ENCODE results near the gene GABRB1. TPM values are rescaled to one million over a fixed set of nuclear protein-coding genes. Genes with fewer than 3 reads are reported as not detected.

GABRB1 gene
- total RNA-seq, 2 donors from 2014 or later: not detected

DNA sequence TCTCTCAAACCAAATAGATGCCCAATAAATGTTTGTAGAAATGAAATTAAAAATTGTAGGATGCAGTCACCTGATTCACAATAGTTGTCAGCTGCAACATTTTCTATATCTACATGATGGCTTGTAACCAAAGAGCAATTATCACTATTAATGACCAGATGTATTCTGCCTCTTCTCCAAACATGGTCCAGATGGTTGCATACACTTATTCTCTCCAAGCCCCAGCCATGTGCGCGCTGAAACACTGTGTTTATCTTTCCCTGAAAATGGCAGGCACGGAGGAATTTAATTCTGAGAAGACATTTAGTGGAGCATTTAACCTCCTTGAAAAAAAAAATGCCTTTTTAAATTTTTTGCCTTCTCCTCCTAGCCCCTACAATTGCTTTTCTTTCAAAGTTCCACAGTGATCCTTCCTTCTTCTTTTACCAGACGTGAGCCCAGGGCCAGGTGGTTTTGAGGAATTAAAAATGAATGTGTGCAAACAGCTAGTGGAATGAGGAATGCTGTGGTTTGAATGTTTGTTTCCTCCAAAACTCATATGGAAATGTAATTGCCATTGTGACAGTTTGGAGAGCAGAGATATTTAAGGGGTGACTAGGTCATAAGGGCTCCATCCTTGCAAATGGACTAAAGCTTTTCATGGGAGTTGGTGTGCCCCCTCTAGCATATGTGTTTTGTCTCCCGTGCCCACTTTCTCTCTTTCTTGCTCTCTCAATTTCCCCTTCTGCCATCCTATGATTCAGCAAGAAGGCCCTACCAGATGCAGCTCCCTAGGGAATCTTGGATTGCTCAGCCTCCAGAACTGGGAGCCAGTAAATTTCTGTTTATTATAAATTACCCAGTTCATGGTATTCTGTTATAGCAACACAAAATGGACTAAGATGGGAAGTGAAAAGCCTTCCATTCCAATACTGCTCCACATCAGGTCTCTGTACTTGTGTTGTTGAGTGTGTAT, 136.0 kb downstream of the GABRB1 start:
- no peak for ATAC-seq
- Mint-ChIP-seq H3K27ac (no peak overlapping the region), H3K9me3 (peaks cover 4% of the 10 kb centered on the region), H3K4me3 (no peak overlapping the region), H3K36me3 (no peaks in the 10 kb centered on the region), H3K27me3 (peaks cover 2 to 7% of the 10 kb centered on the region in 2 donors), H3K4me1 (ENCODE audit: low read depth in 2 of 2) (no peaks in the 10 kb centered on the region)
- DNase-seq (ENCODE audit: low spot score): no peak

DNA sequence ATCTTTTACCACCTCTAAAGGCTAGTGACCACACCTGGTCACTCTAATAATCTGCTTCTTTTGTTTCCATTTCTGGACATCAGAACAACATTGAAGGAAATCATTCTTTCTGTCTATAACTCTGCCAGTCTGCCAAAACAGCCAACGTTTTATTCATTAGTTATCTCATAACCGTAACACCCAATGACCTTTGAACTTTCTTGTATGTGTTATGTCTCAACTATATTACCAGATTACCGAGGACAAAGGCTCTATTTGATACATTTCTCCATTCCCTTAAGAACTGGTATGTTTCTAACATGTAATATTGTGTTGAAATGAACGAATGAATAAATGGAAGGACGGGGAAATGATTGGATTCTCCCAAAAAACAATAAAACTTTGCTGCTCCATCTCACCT, 152.7 kb downstream of the GABRB1 start:
- Mint-ChIP-seq H3K4me3 (no peak overlapping the region), H3K9me3 (no peaks in the 10 kb centered on the region), H3K4me1 (ENCODE audit: low read depth in 2 of 2) (no peaks in the 10 kb centered on the region), H3K36me3 (no peaks in the 10 kb centered on the region), H3K27me3 (peaks cover 2 to 20% of the 10 kb centered on the region in 2 donors), H3K27ac (no peak overlapping the region)
- ATAC-seq (no peak), DNase-seq (ENCODE audit: low spot score) (no peak)

DNA sequence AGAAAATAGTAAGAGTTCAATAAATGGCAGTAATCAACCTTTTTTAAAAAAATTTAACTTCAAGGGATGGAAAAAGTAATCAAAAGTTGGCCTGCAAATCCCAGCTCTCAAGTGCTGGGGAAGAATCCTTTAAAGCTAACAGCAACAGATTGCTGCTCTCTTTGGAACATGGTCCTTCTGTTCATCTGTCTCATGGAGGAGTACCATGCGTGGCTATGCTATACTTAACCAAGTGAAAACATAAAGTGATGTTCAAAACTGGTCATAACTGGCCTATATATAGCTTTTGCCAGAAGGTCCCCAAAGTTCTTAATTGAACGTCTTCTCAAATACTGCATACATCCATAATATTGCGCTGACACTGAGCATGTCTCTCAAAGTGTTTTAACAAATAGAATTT, 154.4 kb downstream of the GABRB1 start:
- H3K27me3 Mint-ChIP-seq: peaks cover 2 to 20% of the 10 kb centered on the region in 2 donors
- no peaks in the 10 kb centered on the region for H3K9me3 Mint-ChIP-seq
- no peak overlapping the region for H3K27ac Mint-ChIP-seq
- no peak overlapping the region for H3K4me3 Mint-ChIP-seq
- ATAC-seq: no peak
- no peak for DNase-seq (ENCODE audit: low spot score)
- no peaks in the 10 kb centered on the region for H3K36me3 Mint-ChIP-seq
- no peaks in the 10 kb centered on the region for H3K4me1 Mint-ChIP-seq (ENCODE audit: low read depth in 2 of 2)

DNA sequence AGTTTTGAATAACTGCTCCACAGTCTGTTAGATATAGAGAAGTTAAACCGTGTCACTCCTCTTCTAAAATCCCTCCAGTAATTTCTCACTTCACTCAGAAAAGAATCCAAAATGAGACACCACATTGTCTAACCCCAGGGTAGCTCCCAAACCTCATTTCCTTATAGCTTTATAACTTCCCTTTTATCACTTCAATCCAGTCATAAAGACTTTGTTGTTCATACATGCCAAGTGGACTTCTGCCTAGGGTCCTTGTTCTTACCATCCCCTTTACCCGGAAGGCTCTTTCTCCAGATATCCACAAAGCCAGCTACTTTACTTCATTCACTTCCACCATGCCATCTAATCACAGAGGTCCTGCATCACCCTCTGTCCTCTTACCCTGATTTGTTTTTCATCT, 156.2 kb downstream of the GABRB1 start:
- DNase-seq (ENCODE audit: low spot score) (no peak), ATAC-seq (no peak)
- no peaks in the 10 kb centered on the region for H3K9me3 Mint-ChIP-seq
- no peak overlapping the region for H3K27ac Mint-ChIP-seq
- no peaks in the 10 kb centered on the region for H3K4me1 Mint-ChIP-seq (ENCODE audit: low read depth in 2 of 2)
- H3K27me3 Mint-ChIP-seq: peaks cover 2 to 20% of the 10 kb centered on the region in 2 donors
- H3K4me3 Mint-ChIP-seq: no peak overlapping the region
- H3K36me3 Mint-ChIP-seq: no peaks in the 10 kb centered on the region

DNA sequence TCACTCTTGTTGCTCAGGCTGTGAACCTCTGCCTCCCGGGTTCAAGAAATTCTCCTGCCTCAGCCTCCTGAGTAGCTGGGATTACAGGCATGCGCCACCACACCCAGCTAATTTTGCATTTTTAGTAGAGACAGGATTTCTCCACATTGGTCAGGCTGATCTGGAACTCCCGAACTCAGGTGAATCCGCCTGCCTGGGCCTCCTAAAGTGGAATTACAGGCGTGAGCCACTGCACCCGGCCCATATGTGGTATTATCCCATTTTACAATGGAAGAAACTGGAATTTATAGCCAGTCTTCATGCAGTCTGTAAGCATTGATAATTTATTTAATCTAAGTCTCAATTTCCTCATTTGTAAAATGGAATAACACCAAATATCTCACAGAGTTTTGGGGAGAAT, 161.8 kb downstream of the GABRB1 start:
- no peak overlapping the region for H3K27ac Mint-ChIP-seq
- H3K36me3 Mint-ChIP-seq: no peaks in the 10 kb centered on the region
- no peak overlapping the region for H3K4me3 Mint-ChIP-seq
- no peaks in the 10 kb centered on the region for H3K9me3 Mint-ChIP-seq
- DNase-seq (ENCODE audit: low spot score): no peak
- peaks cover 0 to 5% of the 10 kb centered on the region in 2 donors for H3K27me3 Mint-ChIP-seq
- no peak for ATAC-seq
- no peaks in the 10 kb centered on the region for H3K4me1 Mint-ChIP-seq (ENCODE audit: low read depth in 2 of 2)

DNA sequence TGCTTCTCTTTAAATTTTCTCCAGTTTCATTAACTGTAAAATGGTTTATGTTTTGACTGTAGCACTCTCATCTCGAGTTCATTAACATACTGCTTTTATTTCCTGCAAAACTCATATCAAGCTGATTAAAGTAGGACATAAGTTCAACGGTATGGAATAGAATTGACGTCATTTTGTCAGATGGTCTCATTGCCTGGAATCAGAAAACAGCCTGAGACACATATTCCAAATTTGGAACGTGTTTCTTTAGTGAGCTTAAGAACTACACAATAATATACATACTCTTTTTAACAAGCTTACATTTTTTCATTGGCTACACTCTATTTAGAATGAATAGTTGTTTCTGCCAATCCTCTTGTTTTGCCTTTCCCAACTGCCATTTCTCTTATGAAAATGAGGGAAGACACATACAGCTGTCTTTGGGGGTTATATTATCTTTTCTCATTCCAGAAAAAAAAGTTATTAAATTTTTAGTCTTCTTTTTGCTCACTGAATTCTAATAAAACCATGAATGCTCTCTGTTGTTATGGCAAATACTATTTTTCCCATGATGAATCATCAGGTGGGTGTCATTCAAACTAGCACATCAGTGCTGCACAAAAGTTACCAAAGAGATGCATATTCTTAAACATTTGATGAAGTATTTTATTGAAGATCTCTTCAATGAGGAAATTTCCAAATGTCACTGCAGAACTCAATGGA, 162.8 kb downstream of the GABRB1 start:
- Mint-ChIP-seq H3K4me1 (ENCODE audit: low read depth in 2 of 2) (no peaks in the 10 kb centered on the region), H3K9me3 (no peaks in the 10 kb centered on the region)

DNA sequence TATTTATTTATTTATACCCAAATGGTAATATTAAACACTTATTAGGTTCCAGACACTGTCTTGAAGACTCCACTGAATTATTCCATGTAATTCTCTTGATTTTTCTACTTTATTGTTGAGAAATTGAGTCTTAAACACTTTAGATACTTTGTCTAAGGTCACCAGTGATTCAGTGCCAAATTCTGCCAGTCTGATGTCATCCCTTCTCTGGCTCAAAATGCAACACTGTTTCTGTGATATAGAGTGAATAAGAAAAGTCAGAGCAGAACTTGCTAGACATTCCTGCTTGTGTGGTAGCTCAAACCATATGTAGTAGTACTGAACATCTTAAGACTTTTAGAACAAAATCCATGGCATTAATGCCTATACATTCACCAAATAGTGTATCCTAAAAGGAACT, 164.3 kb downstream of the GABRB1 start:
- H3K4me3 Mint-ChIP-seq: no peak overlapping the region
- no peaks in the 10 kb centered on the region for H3K4me1 Mint-ChIP-seq (ENCODE audit: low read depth in 2 of 2)
- DNase-seq (ENCODE audit: low spot score) (no peak), ATAC-seq (no peak)
- no peaks in the 10 kb centered on the region for H3K36me3 Mint-ChIP-seq
- H3K27me3 Mint-ChIP-seq: peaks cover 0 to 14% of the 10 kb centered on the region in 2 donors
- H3K27ac Mint-ChIP-seq: no peak overlapping the region
- H3K9me3 Mint-ChIP-seq: no peaks in the 10 kb centered on the region

More for the DNA sequence above, 162.8 kb downstream of the GABRB1 start:
- no peak overlapping the region for H3K27ac Mint-ChIP-seq
- H3K36me3 Mint-ChIP-seq: no peaks in the 10 kb centered on the region
- DNase-seq (ENCODE audit: low spot score) (no peak), ATAC-seq (no peak)
- no peak overlapping the region for H3K4me3 Mint-ChIP-seq
- peaks cover 0 to 14% of the 10 kb centered on the region in 2 donors for H3K27me3 Mint-ChIP-seq

DNA sequence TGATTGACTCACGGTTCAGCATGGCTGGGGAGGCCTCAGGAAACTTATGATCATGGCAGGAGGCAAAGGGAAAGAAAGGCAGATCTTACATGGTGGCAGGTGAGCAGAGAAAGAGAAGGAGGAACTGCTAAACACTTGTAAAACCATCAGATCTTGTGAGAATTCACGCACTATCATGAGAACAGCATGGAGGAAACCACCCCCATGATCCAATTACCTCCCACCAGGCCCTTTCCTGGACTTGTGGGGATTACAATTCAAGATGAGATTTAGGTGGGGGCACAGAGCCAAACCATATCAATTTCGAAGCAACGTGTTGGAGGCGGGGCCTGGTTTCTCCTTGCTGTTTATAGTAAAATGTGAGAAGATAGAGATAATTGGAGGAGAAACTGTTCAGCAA, 167.4 kb downstream of the GABRB1 start:
- ATAC-seq: no peak
- no peaks in the 10 kb centered on the region for H3K4me1 Mint-ChIP-seq (ENCODE audit: low read depth in 2 of 2)

DNA sequence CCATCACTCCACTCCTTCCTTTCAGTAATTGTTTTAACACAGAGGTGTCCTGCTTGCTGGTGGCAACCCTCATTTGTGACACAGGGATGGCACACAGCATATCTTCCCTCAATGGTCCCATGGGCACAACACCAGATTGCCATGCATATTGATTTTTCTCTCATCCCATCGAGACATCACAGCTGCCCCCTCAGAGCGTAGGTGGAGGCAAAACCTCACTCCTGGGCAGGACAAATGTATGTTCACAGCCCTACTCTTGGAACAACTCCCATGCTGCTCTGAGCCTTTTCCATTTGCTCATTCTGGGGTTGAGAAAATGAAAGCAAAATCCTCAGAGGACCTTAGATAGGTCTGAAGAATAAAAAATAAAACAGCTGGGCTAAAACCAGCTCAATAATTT, 172.2 kb downstream of the GABRB1 start:
- Mint-ChIP-seq H3K36me3 (no peaks in the 10 kb centered on the region), H3K27ac (no peak overlapping the region), H3K9me3 (no peaks in the 10 kb centered on the region), H3K4me1 (ENCODE audit: low read depth in 2 of 2) (no peaks in the 10 kb centered on the region), H3K4me3 (no peak overlapping the region), H3K27me3 (peaks cover 0 to 5% of the 10 kb centered on the region in 2 donors)
- DNase-seq (ENCODE audit: low spot score) (no peak), ATAC-seq (no peak)

More for the DNA sequence above, 167.4 kb downstream of the GABRB1 start:
- no peak overlapping the region for H3K27ac Mint-ChIP-seq
- no peak for DNase-seq (ENCODE audit: low spot score)
- H3K9me3 Mint-ChIP-seq: no peaks in the 10 kb centered on the region
- H3K4me3 Mint-ChIP-seq: no peak overlapping the region
- no peaks in the 10 kb centered on the region for H3K36me3 Mint-ChIP-seq
- H3K27me3 Mint-ChIP-seq: peaks cover 0 to 14% of the 10 kb centered on the region in 2 donors

DNA sequence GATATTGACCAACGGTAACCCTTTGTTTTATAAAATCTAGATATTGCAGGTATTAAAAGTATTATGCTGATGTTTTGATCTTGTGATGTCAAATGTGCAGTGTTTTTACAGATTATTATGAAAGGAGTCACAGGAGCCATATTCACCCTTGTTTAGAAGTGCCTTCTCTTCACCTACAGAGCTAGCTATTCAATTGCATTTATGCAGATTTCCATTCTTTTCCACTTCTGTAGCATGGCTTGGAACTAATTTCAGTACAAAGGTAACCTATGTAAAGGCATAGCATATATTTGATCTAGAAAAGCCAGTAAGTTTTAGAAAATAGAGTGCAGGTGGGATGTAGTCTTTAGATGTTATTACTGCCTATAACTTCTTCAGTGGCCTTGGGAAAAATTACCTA, 176.2 kb downstream of the GABRB1 start:
- DNase-seq (ENCODE audit: low spot score) (no peak), ATAC-seq (no peak)
- no peak overlapping the region for H3K27ac Mint-ChIP-seq
- no peaks in the 10 kb centered on the region for H3K4me1 Mint-ChIP-seq (ENCODE audit: low read depth in 2 of 2)
- H3K9me3 Mint-ChIP-seq: no peaks in the 10 kb centered on the region
- no peaks in the 10 kb centered on the region for H3K27me3 Mint-ChIP-seq
- no peak overlapping the region for H3K4me3 Mint-ChIP-seq
- no peaks in the 10 kb centered on the region for H3K36me3 Mint-ChIP-seq

DNA sequence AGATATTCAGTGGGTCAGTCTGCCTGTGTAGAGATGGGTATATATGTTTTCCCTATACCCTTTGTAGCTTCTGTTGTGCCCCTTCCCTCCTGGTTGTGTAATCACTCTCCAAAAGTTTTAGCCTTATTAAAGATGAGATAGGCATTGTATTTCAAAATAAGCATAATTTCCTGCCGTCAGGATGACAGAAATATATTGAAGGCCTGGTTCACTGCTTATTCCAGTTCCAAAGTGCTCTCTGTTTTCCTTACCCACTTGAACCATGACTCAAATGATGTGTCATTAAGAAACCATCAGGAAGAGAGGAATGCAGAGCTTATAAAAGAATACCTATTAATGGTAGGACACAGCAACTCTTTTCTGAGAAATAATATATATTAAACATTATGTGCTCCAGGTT, 178.5 kb downstream of the GABRB1 start:
- no peak overlapping the region for H3K4me3 Mint-ChIP-seq
- no peaks in the 10 kb centered on the region for H3K36me3 Mint-ChIP-seq
- H3K4me1 Mint-ChIP-seq (ENCODE audit: low read depth in 2 of 2): no peaks in the 10 kb centered on the region
- H3K27ac Mint-ChIP-seq: no peak overlapping the region
- ATAC-seq: no peak
- peaks cover 0 to 8% of the 10 kb centered on the region in 2 donors for H3K27me3 Mint-ChIP-seq
- DNase-seq (ENCODE audit: low spot score): no peak
- no peaks in the 10 kb centered on the region for H3K9me3 Mint-ChIP-seq

DNA sequence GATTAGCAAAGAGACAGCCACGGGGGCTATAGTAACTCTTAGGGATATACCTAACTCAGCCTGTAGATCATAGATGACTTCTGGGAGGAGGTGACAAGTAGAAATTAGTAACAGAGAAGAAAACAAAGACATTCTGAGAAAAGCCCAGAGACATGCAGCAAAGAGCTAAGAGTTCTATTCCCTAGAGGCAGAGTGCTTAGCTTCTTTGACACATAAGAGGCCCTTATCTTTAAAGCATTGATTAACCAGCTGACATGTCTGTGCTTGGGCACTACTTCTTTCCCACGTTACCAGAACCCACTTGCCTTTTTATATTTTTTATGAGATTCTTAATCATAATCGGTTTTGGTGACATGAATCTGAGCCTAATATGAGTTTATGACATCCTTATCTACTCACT, 179.5 kb downstream of the GABRB1 start:
- Mint-ChIP-seq H3K9me3 (no peaks in the 10 kb centered on the region), H3K27ac (no peak overlapping the region), H3K36me3 (no peaks in the 10 kb centered on the region), H3K4me1 (ENCODE audit: low read depth in 2 of 2) (no peaks in the 10 kb centered on the region), H3K27me3 (peaks cover 0 to 8% of the 10 kb centered on the region in 2 donors), H3K4me3 (no peak overlapping the region)
- DNase-seq (ENCODE audit: low spot score) (no peak), ATAC-seq (no peak)

DNA sequence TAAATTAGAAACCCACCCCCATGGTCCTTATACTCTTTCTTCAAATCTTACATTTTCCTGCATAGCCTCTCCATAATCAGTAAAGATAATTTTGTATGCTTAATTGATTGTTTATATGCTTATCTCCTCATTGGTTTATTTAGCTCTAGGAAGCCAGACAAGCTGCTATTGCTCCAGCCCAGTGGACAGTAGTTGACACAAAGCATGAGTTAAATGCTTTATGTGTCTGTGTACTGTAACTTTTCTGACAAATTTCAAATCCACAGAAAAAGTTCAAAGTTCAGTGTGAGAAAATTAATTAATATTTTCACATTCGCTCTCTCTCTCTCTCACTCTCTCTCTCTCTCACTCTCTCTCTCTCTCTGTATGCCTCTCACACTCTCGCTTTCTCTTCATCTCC, 181.7 kb downstream of the GABRB1 start:
- peaks cover 0 to 8% of the 10 kb centered on the region in 2 donors for H3K27me3 Mint-ChIP-seq
- H3K4me1 Mint-ChIP-seq (ENCODE audit: low read depth in 2 of 2): no peaks in the 10 kb centered on the region
- H3K4me3 Mint-ChIP-seq: no peak overlapping the region
- DNase-seq (ENCODE audit: low spot score) (no peak), ATAC-seq (no peak)
- H3K9me3 Mint-ChIP-seq: no peaks in the 10 kb centered on the region
- no peaks in the 10 kb centered on the region for H3K36me3 Mint-ChIP-seq
- H3K27ac Mint-ChIP-seq: no peak overlapping the region

DNA sequence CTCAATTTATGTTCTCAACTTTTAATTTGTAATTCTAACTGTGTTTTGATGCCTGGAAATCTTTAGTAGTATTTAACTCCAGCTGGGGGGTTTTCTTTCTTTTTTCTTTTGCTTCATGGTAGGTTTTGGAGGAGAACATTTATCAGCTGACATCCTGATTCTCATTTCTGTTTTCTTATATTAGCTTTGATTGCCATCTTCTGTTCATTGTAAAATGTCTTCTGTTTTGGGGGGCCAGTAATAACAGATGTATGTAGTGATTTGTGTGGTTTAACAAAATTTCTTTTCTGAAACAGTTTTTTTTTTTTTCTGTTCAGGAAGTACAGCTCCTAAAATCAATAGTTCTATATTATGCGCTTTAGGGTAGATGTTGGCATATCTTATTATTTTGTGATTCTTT, 182.2 kb downstream of the GABRB1 start:
- Mint-ChIP-seq H3K27ac (no peak overlapping the region), H3K9me3 (no peaks in the 10 kb centered on the region), H3K27me3 (peaks cover 0 to 8% of the 10 kb centered on the region in 2 donors), H3K4me3 (no peak overlapping the region), H3K4me1 (ENCODE audit: low read depth in 2 of 2) (no peaks in the 10 kb centered on the region), H3K36me3 (no peaks in the 10 kb centered on the region)
- DNase-seq (ENCODE audit: low spot score) (no peak), ATAC-seq (no peak)

Measured in natural killer cell treated with Interleukin-12 subunit alpha and Interleukin-12 subunit beta and Interleukin-15 and Interleukin-18, amount 100 ng/mL, for 72 hours (primary cell).